ENCODE measurements around the gene CIROP.

DNA sequence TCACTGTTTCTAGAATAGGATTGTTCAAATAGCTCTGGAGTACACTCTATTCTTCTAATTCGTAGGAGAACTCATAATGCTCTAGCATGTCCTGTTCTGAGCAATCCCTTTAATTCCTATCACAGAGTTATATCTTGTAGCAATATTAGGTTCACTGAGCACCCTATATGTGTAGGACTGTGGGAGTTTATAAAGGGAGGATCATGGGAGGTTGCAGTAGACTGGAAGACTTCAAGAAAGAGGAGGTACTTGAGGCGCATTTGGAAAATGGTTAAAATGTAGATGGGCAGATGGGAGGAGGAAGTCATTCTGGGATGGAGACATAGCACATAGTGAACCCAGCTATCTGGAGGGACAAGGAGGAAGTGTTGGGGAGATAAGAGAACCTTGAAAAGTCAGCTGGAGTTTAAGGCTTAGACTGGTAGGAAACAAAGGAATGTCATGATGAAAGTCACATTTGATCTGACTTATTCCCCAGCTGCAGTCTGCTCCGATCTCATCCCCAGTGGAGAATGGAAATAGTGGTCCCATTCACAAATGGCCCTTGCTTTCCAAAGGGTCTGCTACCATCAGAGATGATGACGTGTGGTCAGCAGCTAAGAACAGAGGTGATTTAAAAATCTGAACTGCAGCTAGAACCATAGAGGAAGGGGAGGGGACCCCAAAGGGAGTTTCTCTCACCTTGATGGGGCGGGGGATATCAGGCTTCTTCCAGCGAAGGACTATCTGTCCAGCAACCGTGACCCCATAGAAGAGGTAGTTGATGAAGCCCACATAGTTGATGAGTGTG is 24.4 kb upstream of the CIROP start:
- TF ChIP-seq TAF1 (IDR thresholded peaks at IDR 0.05; ENCODE audit: borderline replicate concordance, insufficient read depth, low read length): no peak
- TF ChIP-seq, protein P1, sequence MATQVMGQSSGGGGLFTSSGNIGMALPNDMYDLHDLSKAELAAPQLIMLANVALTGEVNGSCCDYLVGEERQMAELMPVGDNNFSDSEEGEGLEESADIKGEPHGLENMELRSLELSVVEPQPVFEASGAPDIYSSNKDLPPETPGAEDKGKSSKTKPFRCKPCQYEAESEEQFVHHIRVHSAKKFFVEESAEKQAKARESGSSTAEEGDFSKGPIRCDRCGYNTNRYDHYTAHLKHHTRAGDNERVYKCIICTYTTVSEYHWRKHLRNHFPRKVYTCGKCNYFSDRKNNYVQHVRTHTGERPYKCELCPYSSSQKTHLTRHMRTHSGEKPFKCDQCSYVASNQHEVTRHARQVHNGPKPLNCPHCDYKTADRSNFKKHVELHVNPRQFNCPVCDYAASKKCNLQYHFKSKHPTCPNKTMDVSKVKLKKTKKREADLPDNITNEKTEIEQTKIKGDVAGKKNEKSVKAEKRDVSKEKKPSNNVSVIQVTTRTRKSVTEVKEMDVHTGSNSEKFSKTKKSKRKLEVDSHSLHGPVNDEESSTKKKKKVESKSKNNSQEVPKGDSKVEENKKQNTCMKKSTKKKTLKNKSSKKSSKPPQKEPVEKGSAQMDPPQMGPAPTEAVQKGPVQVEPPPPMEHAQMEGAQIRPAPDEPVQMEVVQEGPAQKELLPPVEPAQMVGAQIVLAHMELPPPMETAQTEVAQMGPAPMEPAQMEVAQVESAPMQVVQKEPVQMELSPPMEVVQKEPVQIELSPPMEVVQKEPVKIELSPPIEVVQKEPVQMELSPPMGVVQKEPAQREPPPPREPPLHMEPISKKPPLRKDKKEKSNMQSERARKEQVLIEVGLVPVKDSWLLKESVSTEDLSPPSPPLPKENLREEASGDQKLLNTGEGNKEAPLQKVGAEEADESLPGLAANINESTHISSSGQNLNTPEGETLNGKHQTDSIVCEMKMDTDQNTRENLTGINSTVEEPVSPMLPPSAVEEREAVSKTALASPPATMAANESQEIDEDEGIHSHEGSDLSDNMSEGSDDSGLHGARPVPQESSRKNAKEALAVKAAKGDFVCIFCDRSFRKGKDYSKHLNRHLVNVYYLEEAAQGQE (IDR thresholded peaks at IDR 0.05; ENCODE audit: insufficient read depth in 1 of 2, low read depth in 2 of 2, low read length in 2 of 2): no peak
